CD14-positive monocyte (primary cell): ENCODE data around the gene GBP3. TPM values are rescaled to one million over a fixed set of nuclear protein-coding genes. Genes with fewer than 3 reads are reported as not detected.

Experiments
- DNase-seq, 3 donors: peaks; one replicate each; pipeline ENCODE4 v3.0.0-alpha.2; 2011 to 2022
- H2AFZ ChIP-seq: 2 replicates; pipeline ENCODE4 v1.6.0; 2012; ENCODE audit warnings: mild to moderate bottlenecking, low read depth, low read length, inconsistent platforms; ENCODE audit not compliant: insufficient read depth, poor library complexity, severe bottlenecking
- H3K27ac ChIP-seq, 2 donors: 1 replicate in 1 of 2; 2 replicates in 1 of 2; pipeline ENCODE4 v1.5.1; 2012 to 2013; ENCODE audit warnings: low read length in 2 of 2, control low read depth in 1 of 2, inconsistent platforms in 1 of 2, low read depth in 1 of 2, mild to moderate bottlenecking in 1 of 2
- H3K27me3 ChIP-seq, 2 donors: one replicate each; pipeline versions ENCODE4 v1.6.0 to v1.6.1; 2011 to 2013; ENCODE audit warnings: low read length in 2 of 2; ENCODE audit not compliant: control insufficient read depth in 2 of 2, insufficient read depth in 2 of 2
- H3K36me3 ChIP-seq, 2 donors: replicated peaks in 1 of 2; 1 replicate in 1 of 2; 2 replicates in 1 of 2; pipeline versions ENCODE4 v1.5.1 to v1.6.1; 2012 to 2013; ENCODE audit warnings: low read length in 2 of 2, control low read depth in 1 of 2, inconsistent platforms in 1 of 2, mild to moderate bottlenecking in 1 of 2; ENCODE audit not compliant: insufficient read depth in 2 of 2, control insufficient read depth in 1 of 2
- H3K4me1 ChIP-seq, 2 donors: 1 replicate in 1 of 2; 2 replicates in 1 of 2; pipeline versions ENCODE4 v1.5.1 to v1.6.1; 2012 to 2013; ENCODE audit warnings: low read length in 2 of 2, control low read depth in 1 of 2, inconsistent platforms in 1 of 2, mild to moderate bottlenecking in 1 of 2, moderate library complexity in 1 of 2; ENCODE audit not compliant: insufficient read depth in 2 of 2, control insufficient read depth in 1 of 2
- H3K4me2 ChIP-seq: replicated peaks from 2 replicates; pipeline ENCODE3; 2012; ENCODE audit warnings: low read length, moderate library complexity, mild to moderate bottlenecking; ENCODE audit not compliant: poor library complexity, severe bottlenecking; ENCODE audit errors: extremely low read depth
- H3K4me3 ChIP-seq, 3 experiments: fragments of 200-600 bp in 1 of 3; sonication (generic) in 1 of 3; replicated peaks in 1 of 3; 1 replicate in 2 of 3; 2 replicates in 1 of 3; pipeline ENCODE4 v1.5.1; 2011 to 2013; ENCODE audit warnings: low read length in 3 of 3, mild to moderate bottlenecking in 3 of 3, control low read depth in 2 of 3, low read depth in 2 of 3, inconsistent platforms in 1 of 3, moderate library complexity in 1 of 3
- H3K79me2 ChIP-seq: 2 replicates; pipeline ENCODE4 v1.6.0; 2012; ENCODE audit warnings: mild to moderate bottlenecking, control low read depth, inconsistent platforms, low read length, moderate library complexity; ENCODE audit not compliant: insufficient read depth
- H3K9ac ChIP-seq: 2 replicates; pipeline ENCODE4 v1.6.0; 2017; ENCODE audit warnings: low read length, mild to moderate bottlenecking; ENCODE audit not compliant: insufficient read depth, poor library complexity, severe bottlenecking
- H3K9me3 ChIP-seq, 2 donors: replicated peaks in 1 of 2; 1 replicate in 1 of 2; 2 replicates in 1 of 2; pipeline versions ENCODE4 v1.5.1 to v1.6.1; 2012 to 2013; ENCODE audit warnings: low read length in 2 of 2, control low read depth in 1 of 2; ENCODE audit not compliant: control insufficient read depth in 1 of 2, insufficient read depth in 1 of 2
- H4K20me1 ChIP-seq: 2 replicates; pipeline ENCODE4 v1.6.0; 2012; ENCODE audit warnings: mild to moderate bottlenecking, low read length, control low read depth, moderate library complexity; ENCODE audit not compliant: insufficient read depth
- H3K27ac Mint-ChIP-seq, 7 donors: one replicate each; pipeline ENCODE4 v1.8.0; 2020; ENCODE audit warnings: mild to moderate bottlenecking in 7 of 7, mixed read lengths in 7 of 7, moderate library complexity in 6 of 7, inconsistent platforms in 2 of 7
- H3K27me3 Mint-ChIP-seq, 3 donors: one replicate each; pipeline ENCODE4 v1.8.0; 2021 to 2022; ENCODE audit warnings: low read depth in 3 of 3, mild to moderate bottlenecking in 3 of 3, mixed read lengths in 3 of 3, moderate library complexity in 3 of 3, inconsistent platforms in 1 of 3
- H3K36me3 Mint-ChIP-seq, 2 donors: one replicate each; pipeline ENCODE4 v1.8.0; 2020; ENCODE audit warnings: mixed read lengths in 2 of 2, inconsistent platforms in 1 of 2, mild to moderate bottlenecking in 1 of 2
- H3K4me1 Mint-ChIP-seq: one replicate; pipeline ENCODE4 v1.8.0; 2020; ENCODE audit warnings: mild to moderate bottlenecking, mixed read lengths
- H3K4me3 Mint-ChIP-seq, 2 donors: one replicate each; pipeline ENCODE4 v1.8.0; 2020; ENCODE audit warnings: mild to moderate bottlenecking in 2 of 2, mixed read lengths in 2 of 2, moderate library complexity in 1 of 2
- H3K9me3 Mint-ChIP-seq, 7 donors: one replicate each; pipeline ENCODE4 v1.8.0; 2020 to 2022; ENCODE audit warnings: mixed read lengths in 7 of 7, mild to moderate bottlenecking in 6 of 7, moderate library complexity in 6 of 7, inconsistent platforms in 2 of 7
- CTCF ChIP-seq: fragments of 200-600 bp; IDR thresholded peaks from one replicate; pipeline ENCODE4 v1.8.0; 2022; ENCODE audit warnings: antibody characterized with exemption, mild to moderate bottlenecking
- WGBS: methylation state at CpG from one replicate; pipeline ENCODE4 v1.1.5; 2013; ENCODE audit warnings: missing lambda C conversion rate; ENCODE audit not compliant: insufficient coverage; 5-methylcytosine and 5-hydroxymethylcytosine counted together
- intact Hi-C, 2 donors: fragments of 100-400 bp; cut with micrococcal nuclease; formaldehyde crosslinking; loops; one replicate each; pipeline versions ENCODE4 v1.15.0 to v1.15.1; 2023
- polyA plus RNA-seq, 3 donors: library from polyadenylated mRNA; depleted of rRNA in 1 of 3; unstranded in 2 of 3; stranded (reverse) in 1 of 3; fragments of 300-500 nt in 2 of 3; fragments of >200 nt in 1 of 3; fragmentation: Illumina TruSeq in 2 of 3; gene quantifications; 1 replicate in 2 of 3; 2 replicates in 1 of 3; pipeline ENCODE4 v1.2.3, GENCODE V29; 2012 to 2021

GBP3 gene
- polyA plus RNA-seq, 3 donors: 6.9 to 17.3 (median 12.4) TPM

- Histone ChIP-seq H4K20me1 (no peaks in the 10 kb centered on the region), H3K27me3 (no peaks in the 10 kb centered on the region), H3K9me3 (peaks cover 15 to 19% of the 10 kb centered on the region in 2 donors), H3K36me3 (no peaks in the 10 kb centered on the region), H3K4me2 (no peak overlapping the region), H2AFZ (no peak overlapping the region), H3K9ac (no peak overlapping the region), H3K79me2 (no peaks in the 10 kb centered on the region), H3K4me1 (peaks cover 13 to 25% of the 10 kb centered on the region in 2 donors), H3K4me3 (no peak overlapping the region), H3K27ac (no peak overlapping the region)
- DNase-seq: no peak
- H3K4me3 Mint-ChIP-seq: no peak overlapping the region
- H3K27me3 Mint-ChIP-seq: peaks cover 0 to 2% (median 0%) of the 10 kb centered on the region in 3 donors
- peaks cover 5 to 10% of the 10 kb centered on the region in 2 donors for H3K36me3 Mint-ChIP-seq
- no peak for TF ChIP-seq CTCF
- peak overlapping the region in 1 of 7 donors; percentile 21 for H3K27ac Mint-ChIP-seq
- H3K9me3 Mint-ChIP-seq: peaks cover 5 to 16% (median 12%) of the 10 kb centered on the region in 7 donors
- WGBS: 98% methylated on average over 5 of the region's 7 CpGs
- H3K4me1 Mint-ChIP-seq: peaks cover 27% of the 10 kb centered on the region
- intact Hi-C loops: no loop called here
These were observed 19.8 kb upstream of the GBP3 start for GRCh38 chr1:89042491-89042890.

GRCh38 chr1:89041721-89042120 is 19.1 kb upstream of the GBP3 start:
- no peak overlapping the region for H3K4me2 ChIP-seq
- no peaks in the 10 kb centered on the region for H3K79me2 ChIP-seq
- H3K27me3 ChIP-seq: no peaks in the 10 kb centered on the region
- peaks cover 17 to 32% of the 10 kb centered on the region in 2 donors for H3K4me1 ChIP-seq
- no peak overlapping the region for H3K4me3 ChIP-seq
- Mint-ChIP-seq H3K9me3 (peaks cover 5 to 16% (median 12%) of the 10 kb centered on the region in 7 donors), H3K27ac (peak overlapping the region in 2 of 7 donors; percentile 36 to 58), H3K4me3 (no peak overlapping the region), H3K4me1 (peaks cover 34% of the 10 kb centered on the region), H3K36me3 (peaks cover 5 to 8% of the 10 kb centered on the region in 2 donors), H3K27me3 (peaks cover 0 to 2% (median 0%) of the 10 kb centered on the region in 3 donors)
- H3K9ac ChIP-seq: no peak overlapping the region
- no peak overlapping the region for H2AFZ ChIP-seq
- WGBS: no CpG with 5 or more reads among the region's 1 CpG
- no peak for DNase-seq
- no peaks in the 10 kb centered on the region for H3K36me3 ChIP-seq
- intact Hi-C loops: no loop called here
- H4K20me1 ChIP-seq: no peaks in the 10 kb centered on the region
- TF ChIP-seq CTCF: no peak
- H3K27ac ChIP-seq: peak overlapping the region in 1 of 2 donors; percentile 23
- H3K9me3 ChIP-seq: peaks cover 15 to 19% of the 10 kb centered on the region in 2 donors
